Bone marrow (tissue), 2 donors: ENCODE data around the gene PAH.
"Not testable (repeated sequence)": the region's sequence is repeated elsewhere in the genome, so short reads cannot be mapped to it uniquely, and the experiment has no call there.

Source experiments
- DNase-seq, 2 donors: peaks; one replicate each; lab custom pipeline; 2025; lab: John Stamatoyannopoulos, UW

PAH gene

GRCh38 chr12:102891756-102892155 is 25.3 kb downstream of the PAH start:
- no peak for DNase-seq

GRCh38 chr12:102888511-102888910 is 28.5 kb downstream of the PAH start:
- no peak for DNase-seq

- no peak for DNase-seq
Measured at GRCh38 chr12:102885043-102885932, 31.8 kb downstream of the PAH start.

- no peak for DNase-seq
Measured at GRCh38 chr12:102883204-102883799, 33.7 kb downstream of the PAH start.

GRCh38 chr12:102880783-102881182 is 36.3 kb downstream of the PAH start:
- no peak for DNase-seq

GRCh38 chr12:102879144-102879763 is 37.8 kb downstream of the PAH start:
- DNase-seq: peak in 1 of 2 donors; percentile 4

GRCh38 chr12:102876883-102877282 is 40.2 kb downstream of the PAH start:
- DNase-seq: no peak

- DNase-seq: no peak
Measured at GRCh38 chr12:102874819-102875218, 42.2 kb downstream of the PAH start.

GRCh38 chr12:102873077-102873476 is 44.0 kb downstream of the PAH start:
- DNase-seq: no peak

GRCh38 chr12:102871014-102871413 is 46.0 kb downstream of the PAH start:
- no peak for DNase-seq

- DNase-seq: no peak
Measured at GRCh38 chr12:102869571-102869970, 47.5 kb downstream of the PAH start.

GRCh38 chr12:102865821-102866615 is 51.0 kb downstream of the PAH start:
- DNase-seq: no peak

- no peak for DNase-seq
Measured at GRCh38 chr12:102862486-102862885, 54.6 kb downstream of the PAH start.

- DNase-seq: no peak
Measured at GRCh38 chr12:102851246-102851645, 65.8 kb downstream of the PAH start.

GRCh38 chr12:102849722-102850447 is 67.2 kb downstream of the PAH start:
- DNase-seq: no peak

- no peak for DNase-seq
Measured at GRCh38 chr12:102848832-102849231, 68.2 kb downstream of the PAH start.

GRCh38 chr12:102847131-102847530 is 69.9 kb downstream of the PAH start:
- DNase-seq: no peak

GRCh38 chr12:102833687-102834441 is 83.2 kb downstream of the PAH start:
- DNase-seq: no peak

GRCh38 chr12:102832826-102833225 is 84.2 kb downstream of the PAH start:
- DNase-seq: not testable (repeated sequence)

- no peak for DNase-seq
Measured at GRCh38 chr12:102824218-102824835, 92.7 kb downstream of the PAH start.
